Activated CD4-positive, CD25-positive, alpha-beta regulatory T cell (primary cell): Measurements from ENCODE around the gene KLHDC1.
"Not testable (repeated sequence)": the region's sequence is repeated elsewhere in the genome, so short reads cannot be mapped to it uniquely, and the experiment has no call there.

Experiments
- DNase-seq, 4 experiments: peaks; one replicate each; lab custom pipeline; 2025; lab: John Stamatoyannopoulos, UW

Gene KLHDC1, protein sequence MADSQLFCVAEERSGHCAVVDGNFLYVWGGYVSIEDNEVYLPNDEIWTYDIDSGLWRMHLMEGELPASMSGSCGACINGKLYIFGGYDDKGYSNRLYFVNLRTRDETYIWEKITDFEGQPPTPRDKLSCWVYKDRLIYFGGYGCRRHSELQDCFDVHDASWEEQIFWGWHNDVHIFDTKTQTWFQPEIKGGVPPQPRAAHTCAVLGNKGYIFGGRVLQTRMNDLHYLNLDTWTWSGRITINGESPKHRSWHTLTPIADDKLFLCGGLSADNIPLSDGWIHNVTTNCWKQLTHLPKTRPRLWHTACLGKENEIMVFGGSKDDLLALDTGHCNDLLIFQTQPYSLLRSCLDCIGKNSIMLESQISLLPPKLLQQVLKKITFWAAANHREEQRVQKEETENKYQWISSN

DNA sequence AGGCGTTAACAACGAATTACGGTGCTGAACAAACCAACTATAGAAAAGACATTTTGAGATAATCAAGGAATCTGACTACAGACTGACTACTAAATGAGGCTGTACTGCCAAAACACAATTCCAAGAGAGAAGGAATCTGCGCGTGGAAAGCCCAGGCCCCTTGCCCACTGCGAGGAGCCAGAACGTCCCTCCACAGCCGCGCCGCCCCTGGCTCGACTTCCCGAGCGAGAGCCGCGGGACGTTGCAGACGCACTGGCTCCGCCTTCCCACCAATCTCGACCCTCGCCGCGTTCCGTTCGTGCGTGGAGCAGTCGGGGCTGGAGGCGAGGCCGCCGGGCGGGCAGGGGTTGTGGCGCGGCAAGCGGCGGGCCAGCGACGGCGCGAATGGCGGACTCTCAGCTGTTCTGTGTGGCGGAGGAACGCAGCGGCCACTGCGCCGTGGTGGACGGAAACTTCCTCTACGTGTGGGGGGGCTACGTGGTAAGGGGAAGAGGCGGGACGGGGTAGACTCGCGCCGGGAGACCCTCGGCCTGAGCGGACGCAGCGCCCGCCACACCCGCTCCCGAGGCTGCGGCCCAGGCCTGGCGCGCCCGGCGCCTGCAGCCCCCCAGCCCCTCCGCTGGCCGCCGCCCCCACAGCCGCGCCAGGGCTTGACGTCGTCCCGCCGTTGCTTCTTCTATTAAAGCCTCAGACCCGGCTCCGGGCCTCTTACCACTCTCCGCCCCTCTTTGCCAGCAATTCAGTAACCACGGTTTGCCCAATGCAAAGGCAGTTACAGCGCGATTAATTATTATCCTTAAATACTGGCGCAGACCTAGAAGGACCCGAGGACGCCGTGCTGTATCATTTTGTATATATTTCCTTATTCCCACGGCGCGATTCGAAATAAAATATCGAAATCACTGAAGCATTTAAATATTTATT, at the start of gene KLHDC1:
KLHDC1 (plus strand) TSS at position 310 of the 924 bp plus-strand sequence; CDS start at position 385, 75 bp downstream.
- DNase-seq = peak; percentile 20 to 64 (median 52)

DNA sequence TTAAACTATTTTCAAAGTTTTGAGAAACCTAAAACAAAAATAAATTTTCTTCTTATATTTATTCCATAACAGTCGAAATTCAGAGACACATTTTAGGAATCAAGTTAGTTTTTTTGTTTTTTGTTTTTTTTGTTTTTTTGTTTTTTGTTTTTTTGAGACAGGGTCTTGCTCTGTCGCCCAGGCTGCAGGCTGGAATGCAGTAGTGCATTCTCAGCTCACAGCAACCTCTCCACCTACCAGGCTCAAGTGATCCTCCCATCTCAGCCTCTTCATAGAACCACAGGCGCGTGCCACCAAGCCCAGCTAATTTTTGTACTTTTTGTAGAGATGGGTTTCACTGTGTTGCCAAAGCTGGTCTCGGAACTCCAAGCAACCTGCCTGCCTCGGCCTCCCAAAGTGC, 39.4 kb upstream of the KLHDC1 start:
- DNase-seq = no peak

DNA sequence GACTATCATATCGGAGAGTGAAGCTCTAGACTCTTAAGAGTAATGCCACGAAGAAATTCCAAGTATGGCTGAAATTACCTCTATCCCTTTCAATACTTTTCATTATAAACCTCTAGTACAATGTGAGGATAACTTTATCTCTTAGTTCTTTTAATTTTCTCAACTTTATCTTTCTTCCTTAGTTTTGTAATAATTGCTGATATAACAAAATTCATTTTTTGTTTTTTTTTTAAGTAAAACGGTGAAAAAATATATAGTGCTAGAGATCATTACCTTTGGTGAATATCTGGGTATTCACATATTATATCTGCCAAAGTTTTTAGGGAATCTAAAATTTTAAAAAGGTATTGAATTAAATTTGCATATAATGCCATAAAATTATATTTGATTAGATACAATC, 38.4 kb upstream of the KLHDC1 start:
- DNase-seq = no peak

DNA sequence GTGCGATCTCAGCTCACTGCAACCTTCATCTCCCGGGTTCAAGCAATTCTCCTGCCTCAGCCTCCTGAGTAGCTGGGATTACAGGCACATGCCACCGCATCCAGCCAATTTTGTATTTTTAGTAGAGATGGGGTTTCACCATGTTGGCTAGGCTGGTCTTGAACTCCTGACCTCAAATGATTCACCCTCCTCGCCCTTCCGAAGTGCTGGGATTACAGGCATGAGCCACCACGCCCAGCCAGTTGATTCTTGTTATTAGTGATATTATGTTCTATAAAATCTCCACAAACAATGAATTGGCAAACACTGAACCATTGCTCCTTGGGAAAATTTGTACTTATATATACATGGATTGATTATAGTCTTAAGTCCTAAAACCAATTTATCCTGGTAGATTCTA, 35.4 kb upstream of the KLHDC1 start:
- not testable (repeated sequence) for DNase-seq

DNA sequence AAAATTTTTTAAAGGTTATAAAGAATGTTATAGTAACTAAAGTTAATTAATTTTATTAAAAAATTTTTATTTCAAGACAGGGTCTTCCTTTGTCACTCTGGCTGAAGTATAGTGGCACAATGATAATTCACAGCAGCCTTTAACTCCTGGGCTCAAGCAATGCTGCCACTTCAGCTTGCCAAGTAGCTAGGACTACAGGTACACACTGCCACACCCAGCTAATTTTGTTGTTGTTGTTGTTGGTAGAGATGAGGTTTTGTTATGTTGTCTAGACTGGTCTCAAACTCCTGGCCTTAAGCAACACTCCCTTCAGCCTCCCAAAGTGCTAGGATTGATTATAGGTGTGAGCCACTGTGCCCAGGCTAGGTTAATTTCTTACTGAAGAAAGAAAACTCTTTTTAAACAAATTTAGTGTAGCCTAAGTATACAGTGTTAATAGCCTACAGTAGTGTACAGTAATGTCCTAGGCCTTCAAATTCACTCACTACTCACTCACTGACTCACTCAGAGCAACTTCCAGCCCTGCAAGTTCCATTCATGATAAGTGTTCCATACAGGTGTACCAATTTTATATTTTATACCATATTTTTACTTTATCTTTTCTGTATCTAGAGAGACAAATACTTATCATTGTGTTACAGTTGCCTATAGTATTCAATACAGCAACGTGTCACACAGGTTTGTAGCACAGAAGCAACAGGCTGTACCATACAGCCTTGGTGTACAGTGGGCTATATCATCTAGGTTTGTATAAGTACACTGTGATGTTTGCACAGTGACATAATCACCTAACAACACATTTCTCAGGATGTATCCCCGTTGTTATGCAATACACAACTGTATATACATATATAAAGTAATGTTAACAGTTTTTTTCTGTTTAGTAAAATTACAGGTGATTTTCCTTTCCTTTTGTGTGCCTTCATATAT, 33.1 kb upstream of the KLHDC1 start:
- no peak for DNase-seq

DNA sequence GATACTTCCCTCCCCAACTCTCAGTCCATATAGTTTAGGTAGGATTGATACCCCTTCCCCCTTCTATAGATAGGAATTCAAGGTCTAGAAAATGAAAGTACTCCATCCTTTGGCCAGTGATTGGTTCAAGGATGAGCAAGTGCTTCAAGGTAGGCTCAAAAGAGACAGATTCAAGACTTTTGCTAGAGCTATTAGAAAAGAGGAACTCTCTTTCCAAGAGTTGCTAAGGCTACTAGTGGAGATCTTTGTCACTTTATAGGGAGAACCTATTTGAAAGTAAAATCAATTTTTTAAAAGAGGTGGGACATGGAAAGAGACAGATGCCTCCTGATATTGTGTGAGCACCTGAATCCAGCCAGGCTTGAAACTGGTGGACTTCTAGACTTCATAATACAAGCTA, 22.4 kb upstream of the KLHDC1 start:
- DNase-seq = no peak

DNA sequence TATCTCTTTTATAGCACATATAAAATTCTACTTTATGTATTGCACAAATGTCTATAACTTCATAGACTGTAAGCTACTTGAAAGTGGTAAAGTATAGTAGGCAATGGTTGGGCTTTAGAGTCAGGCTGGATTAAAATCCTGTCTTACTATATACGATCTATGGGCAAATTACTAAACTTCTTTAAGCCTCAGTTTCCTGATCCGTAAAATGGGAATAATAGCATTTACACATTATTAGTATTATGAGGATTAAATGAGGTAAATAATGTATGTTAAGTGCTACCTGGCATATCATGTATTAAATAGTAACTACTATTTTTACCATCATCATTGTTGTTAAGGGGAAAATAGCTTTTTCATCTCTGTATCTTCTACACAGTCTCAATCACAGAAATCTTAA, 19.3 kb upstream of the KLHDC1 start:
- no peak for DNase-seq

DNA sequence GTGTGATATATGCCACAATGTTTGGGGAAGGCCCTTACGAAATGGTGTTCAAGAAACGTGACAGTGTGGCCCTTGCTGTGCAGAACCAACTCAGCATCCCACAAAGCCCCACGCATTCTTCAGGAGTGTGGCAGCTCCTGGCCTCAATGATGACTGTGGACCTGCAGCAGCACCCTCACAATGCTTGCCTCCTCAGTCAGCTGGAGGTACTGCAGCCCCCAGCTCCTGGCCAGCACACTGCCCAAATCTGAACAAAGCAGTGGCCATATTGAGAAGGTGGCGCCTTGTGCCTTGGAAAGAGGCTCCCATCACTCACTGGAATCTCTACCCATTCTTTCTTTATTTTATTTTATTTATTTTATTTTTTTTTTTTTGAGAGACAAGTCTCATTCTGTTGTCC, 15.3 kb upstream of the KLHDC1 start:
- DNase-seq = no peak

DNA sequence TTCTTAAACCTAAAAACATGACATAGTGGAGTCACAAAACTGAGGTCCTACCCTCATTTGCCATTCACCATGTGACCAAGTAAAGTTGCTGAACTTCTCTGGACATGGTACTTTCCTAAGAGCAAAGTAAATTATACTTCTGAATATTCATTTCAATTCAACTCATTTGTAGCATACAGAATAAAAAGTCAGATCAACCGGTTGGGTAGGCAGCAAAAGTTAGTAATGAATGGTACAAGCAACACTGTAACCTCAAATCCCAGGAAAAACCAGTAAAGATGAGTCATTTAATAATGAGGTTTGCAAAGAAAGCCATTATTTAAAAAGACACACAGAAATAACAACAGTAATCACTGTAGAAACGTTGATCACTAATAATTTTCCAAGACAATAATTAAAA, 13.6 kb upstream of the KLHDC1 start:
- no peak for DNase-seq

DNA sequence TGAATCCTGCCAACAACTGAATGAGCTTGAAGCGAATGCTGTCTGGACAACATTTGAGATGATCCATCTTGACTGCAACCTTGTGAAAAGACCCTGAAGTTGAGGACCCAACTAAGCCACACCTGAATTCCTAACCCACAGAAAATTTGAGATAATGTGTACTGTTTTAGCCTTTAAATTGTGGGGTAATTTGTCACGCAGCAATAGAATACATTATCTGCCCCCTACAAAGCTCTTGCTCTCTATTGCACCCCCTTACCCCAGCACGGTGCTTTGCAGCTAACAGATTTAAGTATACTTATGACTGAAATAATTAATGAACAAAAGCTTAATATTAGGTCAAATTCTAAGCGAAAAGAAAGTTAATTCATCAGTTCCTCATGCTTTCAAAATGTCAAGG, 6.5 kb upstream of the KLHDC1 start:
- DNase-seq = no peak

DNA sequence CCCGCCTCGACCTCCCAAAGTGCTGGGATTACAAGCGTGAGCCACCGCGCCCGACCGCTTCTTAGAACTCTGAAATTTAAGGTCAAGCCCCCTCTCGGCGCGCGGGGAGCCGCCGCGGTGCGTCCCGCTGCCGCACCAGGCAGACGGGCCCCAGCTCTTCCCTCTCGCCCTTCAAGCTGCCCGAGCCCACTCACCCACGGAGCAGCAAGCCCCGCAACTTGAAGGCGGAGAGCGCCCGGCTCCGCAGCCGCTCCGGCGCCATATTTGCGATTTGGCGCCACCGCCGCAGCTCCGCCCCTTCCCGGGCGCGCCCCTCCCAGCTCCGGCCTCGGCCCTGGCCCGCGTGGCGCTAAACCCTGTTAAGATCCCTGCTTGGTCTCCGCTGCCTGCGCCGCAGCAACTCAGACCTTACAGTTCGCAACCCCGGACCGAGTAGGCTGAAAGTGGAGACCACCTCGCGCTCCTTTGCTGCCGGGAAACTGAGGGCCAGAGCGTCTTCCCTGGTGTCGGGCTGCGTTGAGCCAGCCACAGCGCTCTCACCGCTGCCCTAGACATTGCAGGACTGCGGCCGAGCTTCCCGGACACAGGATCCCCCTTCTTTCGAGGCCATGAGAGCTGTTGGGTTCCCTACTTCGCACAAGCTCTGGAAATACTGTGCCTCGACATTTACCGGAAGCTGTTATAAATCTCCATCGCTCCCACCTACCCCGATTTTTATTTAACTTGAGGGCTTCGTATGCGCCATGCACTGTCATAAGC, 4.8 kb upstream of the KLHDC1 start, which contains the start of gene POLE2:
POLE2 (minus strand) TSS at position 273 of the 759 bp plus-strand sequence; CDS start at position 262, 11 bp downstream.
- DNase-seq = peak; percentile 48 to 64 (median 56)

DNA sequence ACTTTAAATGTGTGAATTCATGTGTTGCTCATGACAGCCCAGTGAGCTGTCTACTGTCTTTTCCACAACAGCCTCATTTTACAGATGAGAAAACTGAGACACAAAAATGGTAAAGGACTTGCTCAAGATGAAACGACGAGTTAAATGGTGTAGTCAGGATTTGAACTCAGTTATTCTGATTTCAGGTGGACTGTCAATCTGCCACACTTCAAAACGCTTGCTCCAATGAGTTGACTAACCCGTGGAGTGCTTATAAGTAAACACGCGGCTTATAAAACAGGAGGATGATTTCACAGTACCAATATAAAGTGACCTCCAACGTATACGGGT, 4.3 kb upstream of the KLHDC1 start:
- no peak for DNase-seq

DNA sequence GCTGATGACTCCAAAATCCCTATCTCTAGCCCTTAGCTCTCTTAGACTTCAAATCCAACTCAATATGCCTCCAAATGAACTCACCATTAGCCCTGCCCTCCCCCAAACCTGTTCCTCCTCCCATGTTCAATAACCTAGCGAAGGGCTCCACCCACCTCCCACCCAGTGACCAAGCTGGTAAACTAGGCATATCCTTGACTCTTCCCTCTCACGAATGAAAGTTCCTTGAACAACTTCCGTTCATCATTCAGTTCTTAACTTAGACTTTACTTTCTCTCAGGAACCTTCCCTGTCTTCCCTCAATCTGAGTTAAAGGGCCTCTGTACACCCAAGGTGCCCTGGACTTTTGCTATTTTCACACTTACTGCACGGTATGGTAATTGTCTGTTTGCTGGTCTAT, 1.9 kb upstream of the KLHDC1 start:
- DNase-seq = no peak

DNA sequence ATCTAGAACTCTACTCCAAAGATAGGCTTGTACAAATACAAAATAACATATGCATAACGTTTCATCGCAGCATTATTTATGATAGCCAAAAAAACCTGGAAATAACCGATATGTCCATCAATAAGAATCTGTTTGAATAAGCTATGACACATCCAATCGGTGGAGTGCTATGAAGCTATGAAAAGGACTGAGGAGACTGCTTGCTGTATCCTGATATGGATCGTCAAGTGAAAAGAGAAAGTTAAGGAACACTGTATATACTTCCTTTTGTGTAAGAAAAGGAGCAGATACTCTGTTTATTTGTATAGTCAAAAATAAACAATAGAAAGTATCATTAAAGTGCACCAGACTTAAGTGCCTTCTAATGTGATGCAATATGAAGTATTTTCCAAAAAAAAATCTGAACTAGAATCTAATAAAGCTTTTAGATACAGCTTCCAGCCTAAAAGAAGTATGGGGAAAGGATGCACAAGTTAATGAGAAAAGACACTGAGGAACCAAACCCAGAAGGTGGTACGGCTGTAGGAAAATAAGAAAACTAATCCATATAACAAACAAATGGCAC, 645 bp upstream of the KLHDC1 start:
- no peak for DNase-seq

DNA sequence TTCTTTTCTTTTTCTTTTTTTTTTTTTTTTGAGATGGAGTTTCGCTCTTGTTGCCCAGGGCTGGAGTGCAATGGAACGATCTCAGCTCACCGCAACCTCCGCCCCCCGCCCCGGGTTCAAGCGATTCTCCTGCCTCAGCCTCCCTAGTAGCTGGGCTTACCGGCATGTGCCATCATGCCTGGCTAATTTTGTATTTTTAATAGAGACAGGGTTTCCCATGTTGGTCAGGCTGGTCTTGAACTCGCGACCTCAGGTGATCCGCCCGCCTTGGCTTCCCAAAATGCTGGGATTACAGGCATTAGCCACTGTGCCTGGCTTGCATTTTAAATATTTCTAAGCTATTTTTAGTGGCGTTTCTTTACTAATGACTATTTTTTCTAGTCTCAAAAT, 810 bp downstream of the KLHDC1 start:
- not testable (repeated sequence) for DNase-seq

DNA sequence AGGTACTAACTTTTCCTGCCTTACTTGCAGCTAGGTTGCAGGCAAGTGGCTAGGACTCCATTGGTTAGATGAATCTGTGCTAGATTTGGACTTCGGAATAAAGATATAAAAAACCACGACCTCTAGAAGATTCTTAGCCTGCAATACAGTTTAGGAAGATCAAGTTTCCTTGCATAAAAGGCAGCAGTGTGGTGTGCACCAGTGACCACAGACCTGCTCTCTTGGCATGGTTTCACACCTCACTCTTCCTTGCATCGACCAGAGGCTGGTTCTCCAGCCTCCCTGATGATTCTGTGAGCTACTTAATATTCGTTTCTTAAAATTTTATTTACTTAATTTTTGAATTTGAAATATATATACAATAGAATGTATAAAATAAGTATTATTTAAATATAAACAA, 9.8 kb downstream of the KLHDC1 start:
- DNase-seq = no peak

DNA sequence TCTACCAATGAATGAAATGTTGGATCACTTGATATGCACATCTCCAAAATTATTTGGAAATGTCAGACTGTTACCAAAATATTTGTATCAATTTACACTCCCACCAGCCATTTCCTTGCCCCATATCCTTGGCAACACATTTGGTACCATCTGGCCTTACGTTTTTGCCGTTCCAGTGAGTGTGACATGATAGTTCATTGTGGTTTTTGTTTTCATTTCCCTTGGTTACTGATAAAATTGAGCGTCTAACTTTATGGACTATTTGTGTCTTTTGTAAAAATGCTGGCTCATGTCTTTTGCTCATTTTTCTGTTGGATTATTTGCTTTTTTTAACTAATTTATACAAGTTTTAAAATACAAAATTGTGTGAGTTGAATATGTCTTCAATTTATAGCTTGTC, 11.0 kb downstream of the KLHDC1 start:
- DNase-seq = no peak

DNA sequence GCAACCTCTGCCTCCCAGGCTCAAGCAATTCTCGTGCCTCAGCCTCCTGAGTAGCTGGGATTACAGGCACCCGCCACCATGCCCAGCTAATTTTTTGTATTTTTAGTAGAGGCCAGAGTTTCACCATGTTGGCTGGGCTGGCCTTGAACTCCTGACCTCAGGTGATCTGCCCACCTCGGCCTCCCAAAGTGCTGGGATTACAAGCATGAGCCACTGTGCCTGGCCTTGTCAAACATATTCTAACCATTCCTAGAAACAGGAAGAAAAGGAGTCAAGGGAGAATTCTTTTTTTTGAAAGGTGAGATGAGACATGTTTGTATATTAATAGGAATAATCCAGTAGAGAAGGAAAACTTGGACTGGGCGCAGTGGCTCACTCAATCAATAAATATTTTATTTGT, 11.6 kb downstream of the KLHDC1 start:
- not testable (repeated sequence) for DNase-seq

DNA sequence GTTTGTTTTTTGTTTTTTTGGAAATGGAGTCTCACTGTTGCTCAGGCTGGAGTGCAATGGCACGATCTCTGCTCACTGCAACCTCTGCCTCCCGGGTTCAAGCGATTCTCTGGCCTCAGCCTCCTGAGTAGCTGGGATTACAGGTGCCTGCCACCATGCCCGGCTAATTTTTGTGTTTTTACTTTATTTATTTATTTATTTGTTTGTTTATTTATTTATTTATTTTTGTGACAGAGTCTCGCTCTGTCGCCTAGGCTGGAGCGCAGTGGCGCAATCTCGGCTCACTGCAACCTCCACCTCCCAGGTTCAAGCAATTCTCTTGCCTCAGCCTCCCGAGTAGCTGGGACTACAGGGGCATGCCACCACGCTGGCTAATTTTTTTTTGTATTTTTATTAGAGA, 18.1 kb downstream of the KLHDC1 start:
- DNase-seq = not testable (repeated sequence)

DNA sequence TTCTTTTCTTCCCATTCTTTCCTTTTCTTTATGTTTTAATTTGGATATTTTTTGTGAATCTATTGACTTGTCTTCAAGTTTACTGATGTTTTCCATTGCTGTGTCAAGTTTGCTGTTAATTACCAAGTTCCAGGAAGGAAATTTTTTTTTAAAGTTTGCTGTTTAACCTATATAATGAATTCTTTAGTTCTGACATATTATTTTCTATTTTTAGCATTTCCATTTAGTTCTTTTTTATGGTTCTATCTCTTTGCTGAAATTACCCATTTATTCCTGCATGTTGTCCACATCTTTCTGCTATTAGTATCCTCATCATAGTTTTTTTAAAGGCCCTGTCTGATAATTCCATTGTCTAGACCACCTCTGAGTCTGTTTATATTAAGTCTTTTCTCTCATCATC, 27.8 kb downstream of the KLHDC1 start:
- DNase-seq = no peak
